NB4 (cell line): ENCODE measurements around the gene COMMD1.
"Not testable (repeated sequence)": the region's sequence is repeated elsewhere in the genome, so short reads cannot be mapped to it uniquely, and the experiment has no call there.

Experiments used
- DNase-seq: peaks from one replicate; pipeline ENCODE4 v3.0.0; 2010; ENCODE audit warnings: low read depth
- H3K4me3 ChIP-seq: one replicate; pipeline ENCODE4 v1.5.1; 2011; ENCODE audit warnings: mild to moderate bottlenecking, low read depth, low read length, moderate library complexity
- MAX ChIP-seq: IDR thresholded peaks from 2 replicates; pipeline ENCODE4 v1.6.1; 2011; ENCODE audit warnings: low read depth, low read length
- MYC ChIP-seq: IDR thresholded peaks from 2 replicates; pipeline ENCODE4 v1.6.1; 2011; ENCODE audit warnings: low read depth, low read length
- POLR2A ChIP-seq: IDR thresholded peaks from 2 replicates; pipeline ENCODE4 v1.6.1; 2011; ENCODE audit warnings: mild to moderate bottlenecking; ENCODE audit not compliant: insufficient read length; ENCODE audit errors: extremely low read depth
- TF ChIP-seq, protein P1 (sequence below): IDR thresholded peaks from one replicate; pipeline ENCODE4 v1.5.1; 2012; ENCODE audit warnings: low read depth, low read length

Gene COMMD1

DNA sequence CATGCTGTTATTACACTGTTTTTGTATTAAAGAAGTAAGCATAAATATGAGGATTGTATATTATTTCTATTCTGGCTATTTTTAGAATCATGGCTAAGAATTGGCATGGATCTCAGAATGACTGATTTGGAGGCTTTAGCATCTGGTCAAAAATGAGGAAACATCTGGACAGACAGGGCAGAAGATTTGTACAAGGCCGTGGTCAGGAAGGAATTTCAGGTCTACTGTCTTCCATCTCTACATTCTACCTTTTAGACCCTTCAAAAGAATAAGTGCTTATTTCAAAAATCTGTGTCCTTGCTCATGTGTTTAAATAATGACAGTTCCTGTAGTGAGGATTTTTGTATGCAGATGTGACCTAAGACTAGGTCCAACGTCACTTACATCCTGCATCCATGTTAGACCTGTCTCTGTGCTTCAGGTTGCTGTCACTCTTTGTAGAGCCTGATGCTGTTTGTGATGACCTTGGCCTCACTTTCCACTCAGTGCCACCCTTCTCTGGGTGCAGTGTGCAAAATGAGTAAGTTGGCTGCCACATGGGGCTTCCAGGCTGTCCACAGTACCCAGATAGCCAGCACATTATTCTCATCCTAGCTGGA, 235.8 kb downstream of the COMMD1 start:
- H3K4me3 ChIP-seq: no peak overlapping the region
- peak; percentile 47 for DNase-seq
- TF ChIP-seq MYC (no peak), MAX (no peak), POLR2A (no peak)
- TF ChIP-seq, protein P1, sequence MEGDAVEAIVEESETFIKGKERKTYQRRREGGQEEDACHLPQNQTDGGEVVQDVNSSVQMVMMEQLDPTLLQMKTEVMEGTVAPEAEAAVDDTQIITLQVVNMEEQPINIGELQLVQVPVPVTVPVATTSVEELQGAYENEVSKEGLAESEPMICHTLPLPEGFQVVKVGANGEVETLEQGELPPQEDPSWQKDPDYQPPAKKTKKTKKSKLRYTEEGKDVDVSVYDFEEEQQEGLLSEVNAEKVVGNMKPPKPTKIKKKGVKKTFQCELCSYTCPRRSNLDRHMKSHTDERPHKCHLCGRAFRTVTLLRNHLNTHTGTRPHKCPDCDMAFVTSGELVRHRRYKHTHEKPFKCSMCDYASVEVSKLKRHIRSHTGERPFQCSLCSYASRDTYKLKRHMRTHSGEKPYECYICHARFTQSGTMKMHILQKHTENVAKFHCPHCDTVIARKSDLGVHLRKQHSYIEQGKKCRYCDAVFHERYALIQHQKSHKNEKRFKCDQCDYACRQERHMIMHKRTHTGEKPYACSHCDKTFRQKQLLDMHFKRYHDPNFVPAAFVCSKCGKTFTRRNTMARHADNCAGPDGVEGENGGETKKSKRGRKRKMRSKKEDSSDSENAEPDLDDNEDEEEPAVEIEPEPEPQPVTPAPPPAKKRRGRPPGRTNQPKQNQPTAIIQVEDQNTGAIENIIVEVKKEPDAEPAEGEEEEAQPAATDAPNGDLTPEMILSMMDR: no peak

DNA sequence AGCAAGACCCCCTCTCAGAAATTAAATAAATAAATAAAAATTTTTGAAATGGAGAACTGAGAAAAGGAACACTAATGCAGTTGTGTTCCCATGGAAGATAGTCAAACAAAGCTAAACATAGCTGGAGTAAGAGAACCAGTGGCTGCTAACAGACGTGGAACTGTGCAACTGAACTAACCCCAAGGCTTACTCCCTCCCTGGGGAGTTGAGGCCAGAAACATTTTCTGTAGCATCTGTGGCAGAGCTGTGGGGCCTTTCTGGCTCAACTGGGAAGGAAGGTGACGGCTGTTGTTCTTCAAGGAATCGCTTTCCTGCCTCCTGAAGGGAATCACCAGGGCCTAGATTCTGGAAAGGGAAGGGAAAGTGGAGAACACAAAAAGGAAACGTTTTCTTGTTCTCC, 236.6 kb downstream of the COMMD1 start:
- no peak for TF ChIP-seq MAX
- TF ChIP-seq MYC: no peak
- TF ChIP-seq POLR2A: no peak
- TF ChIP-seq, protein P1: no peak
- H3K4me3 ChIP-seq: no peak overlapping the region
- DNase-seq: peak; percentile 86

DNA sequence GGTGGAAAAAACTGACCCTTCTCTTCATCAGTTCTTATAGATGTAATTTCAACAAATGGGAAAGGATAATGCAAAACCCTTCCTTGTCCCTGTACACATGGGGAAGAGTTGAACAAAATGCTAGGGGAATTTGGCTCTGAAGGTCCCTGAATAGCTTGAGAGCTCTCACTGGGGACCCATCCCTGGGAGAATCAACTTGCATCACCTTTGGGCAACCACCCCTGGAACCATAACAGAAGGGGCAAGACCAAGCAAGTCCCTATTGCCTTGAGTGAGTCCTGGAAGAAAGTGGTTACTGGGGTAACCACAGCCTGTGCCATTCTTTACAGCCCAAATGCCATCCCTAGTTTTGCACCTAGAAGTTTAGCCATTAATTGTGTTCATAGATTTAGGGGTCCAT, 238.2 kb downstream of the COMMD1 start:
- no peak overlapping the region for H3K4me3 ChIP-seq
- TF ChIP-seq MAX: no peak
- no peak for TF ChIP-seq MYC
- TF ChIP-seq POLR2A: no peak
- TF ChIP-seq, protein P1: no peak
- DNase-seq: no peak

DNA sequence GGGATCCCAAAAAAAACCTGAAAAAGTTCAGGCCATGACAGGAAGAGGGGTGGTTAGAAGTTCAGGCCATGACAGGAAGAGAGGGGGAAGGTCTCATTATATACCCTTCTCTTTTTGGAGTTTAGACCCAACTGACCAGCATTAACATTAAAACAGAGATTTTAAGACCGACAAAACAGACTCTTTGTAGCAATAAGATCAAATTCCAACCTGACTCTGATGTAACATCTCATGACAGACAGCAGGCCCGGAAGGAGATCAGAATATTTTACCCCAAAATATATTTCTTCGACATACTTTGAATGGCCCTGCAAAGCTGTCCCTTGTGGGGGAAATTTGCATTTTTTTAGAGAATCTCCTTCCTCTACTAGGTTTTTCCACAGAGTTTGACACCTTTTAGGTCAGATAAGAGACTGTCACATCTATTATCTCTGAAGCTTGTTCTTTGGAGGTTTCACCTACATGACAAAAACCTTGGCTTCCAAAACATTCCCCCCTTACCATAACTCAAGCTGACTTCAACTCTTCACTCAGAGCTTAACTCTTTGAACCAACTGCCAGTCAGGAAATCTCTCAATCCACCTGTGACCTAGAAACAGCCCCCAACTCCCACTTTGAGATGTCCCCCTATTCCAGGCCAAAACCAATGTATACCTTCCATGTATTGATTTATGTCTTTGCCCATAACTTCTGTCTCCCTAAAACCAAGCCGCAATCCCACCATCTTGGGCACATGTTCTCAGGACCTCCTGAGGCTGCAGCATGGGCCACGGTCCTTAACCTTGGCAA, 239.4 kb downstream of the COMMD1 start:
- TF ChIP-seq MYC: no peak
- TF ChIP-seq, protein P1: no peak
- TF ChIP-seq POLR2A: no peak
- TF ChIP-seq MAX: no peak
- no peak for DNase-seq
- no peak overlapping the region for H3K4me3 ChIP-seq

GRCh38 chr2:62145478-62146100, 240.1 kb downstream of the COMMD1 start:
- no peak overlapping the region for H3K4me3 ChIP-seq
- DNase-seq: peak; percentile 67
- TF ChIP-seq MYC: no peak
- TF ChIP-seq MAX: no peak
- TF ChIP-seq, protein P1: no peak
- no peak for TF ChIP-seq POLR2A

DNA sequence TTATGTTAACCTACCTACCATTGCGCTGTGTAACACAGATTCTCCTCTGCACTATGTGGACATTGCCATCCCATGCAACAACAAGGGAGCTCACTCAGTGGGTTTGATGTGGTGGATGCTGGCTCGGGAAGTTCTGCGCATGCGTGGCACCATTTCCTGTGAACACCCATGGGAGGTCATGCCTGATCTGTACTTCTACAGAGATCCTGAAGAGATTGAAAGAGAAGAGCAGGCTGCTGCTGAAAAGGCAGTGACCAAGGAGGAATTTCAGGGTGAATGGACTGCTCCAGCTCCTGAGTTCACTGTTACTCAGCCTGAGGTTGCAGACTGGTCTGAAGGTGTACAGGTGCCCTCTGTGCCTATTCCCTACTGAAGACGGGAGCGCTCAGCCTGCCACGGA, 241.3 kb downstream of the COMMD1 start:
- DNase-seq, H3K4me3 ChIP-seq: not testable (repeated sequence)
